Right atrium auricular region (tissue), 2 donors: Measurements from ENCODE around the gene AMFR. TPM values are rescaled to one million over a fixed set of nuclear protein-coding genes. Genes with fewer than 3 reads are reported as not detected.

Source experiments
- DNase-seq: peaks from one replicate; pipeline ENCODE4 v3.0.0-alpha.2; 2019; ENCODE audit warnings: low spot score
- H3K27ac ChIP-seq, 2 donors: fragments of 200-600 bp; sonication (generic); 1 replicate in 1 of 2; 2 replicates in 1 of 2; pipeline ENCODE4 v1.5.1; 2016 to 2019
- H3K27me3 ChIP-seq, 2 donors: fragments of 200-600 bp; sonication (generic); one replicate each; pipeline versions ENCODE4 v1.5.1 to v1.6.0; 2017 to 2019
- H3K36me3 ChIP-seq: fragments of 200-600 bp; sonication (generic); one replicate; pipeline ENCODE4 v1.5.1; 2016
- H3K4me1 ChIP-seq, 2 donors: fragments of 200-600 bp; sonication (generic); one replicate each; pipeline versions ENCODE4 v1.5.1 to v1.6.0; 2017 to 2019
- H3K4me3 ChIP-seq, 2 donors: fragments of 200-600 bp; sonication (generic); 1 replicate in 1 of 2; 2 replicates in 1 of 2; pipeline ENCODE4 v1.5.1; 2017 to 2019; ENCODE audit warnings: mild to moderate bottlenecking in 1 of 2, moderate library complexity in 1 of 2
- H3K9me3 ChIP-seq, 2 donors: fragments of 200-600 bp; sonication (generic); one replicate each; pipeline ENCODE4 v1.5.1; 2019
- CTCF ChIP-seq, 2 donors: fragments of 200-600 bp; sonication (generic); IDR thresholded peaks; one replicate each; pipeline ENCODE4 v1.5.1; 2019; ENCODE audit warnings: antibody characterized with exemption in 2 of 2
- total RNA-seq, 2 donors: library from RNA; depleted of rRNA; stranded (reverse); fragments of >200 nt; gene quantifications; one replicate each; pipeline ENCODE4 v1.1.0, GENCODE V29; 2016

Gene AMFR
- total RNA-seq, 2 donors from 2014 or later, result 110 to 153 TPM

DNA sequence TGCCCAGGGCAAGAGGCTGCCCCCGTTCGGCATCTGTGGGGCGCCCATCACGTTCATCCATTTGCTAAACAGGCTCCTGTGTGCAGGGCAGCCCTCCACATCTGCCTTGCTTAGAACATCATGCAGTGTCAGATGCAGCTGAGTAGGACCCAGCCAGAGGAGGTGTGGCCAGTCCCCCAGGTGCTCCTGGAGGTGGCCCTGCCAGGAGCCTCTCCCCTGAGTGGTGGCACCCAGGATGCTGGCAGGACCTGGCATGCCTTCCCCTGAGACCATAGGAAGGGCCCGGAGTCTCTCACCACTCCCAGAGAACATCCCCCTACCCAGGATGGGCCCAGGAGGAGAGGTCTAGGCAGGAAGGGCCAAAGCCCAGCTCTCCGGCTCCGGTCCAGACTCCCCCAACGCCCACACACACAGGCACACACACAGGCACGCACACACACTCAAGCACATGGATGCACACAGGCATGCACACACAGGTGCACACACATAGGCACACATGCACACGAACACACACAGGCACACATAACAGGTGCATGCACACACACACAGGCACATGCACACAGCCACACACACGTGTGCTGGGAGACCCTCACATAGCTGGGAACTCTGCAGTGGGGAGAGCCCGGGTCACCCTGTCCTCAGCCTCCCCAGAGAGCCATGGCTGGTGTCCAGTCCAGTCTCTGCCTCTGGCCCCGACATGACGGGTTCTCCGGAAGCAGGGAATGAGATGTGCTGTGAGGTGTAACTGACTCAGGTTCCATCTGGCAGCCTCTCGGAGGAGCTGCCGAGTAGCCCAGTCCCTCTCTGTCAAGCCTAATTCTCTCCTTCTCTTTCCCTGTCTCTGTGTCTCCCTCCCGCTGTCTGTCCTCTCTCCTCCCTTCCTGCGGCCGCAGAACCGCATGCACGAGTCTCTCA lies 74.6 kb downstream of the AMFR start:
- Histone ChIP-seq H3K9me3 (no peaks in the 10 kb centered on the region), H3K36me3 (no peaks in the 10 kb centered on the region), H3K4me3 (no peak overlapping the region), H3K27me3 (no peaks in the 10 kb centered on the region), H3K4me1 (peaks cover 0 to 1% of the 10 kb centered on the region in 2 donors), H3K27ac (no peak overlapping the region)
- TF ChIP-seq CTCF (IDR thresholded peaks at IDR 0.05), result no peak
- DNase-seq, result no peak

GRCh38 chr16:56349711-56350161 lies 75.6 kb downstream of the AMFR start:
- H3K4me1 ChIP-seq, result no peaks in the 10 kb centered on the region
- H3K27ac ChIP-seq, result no peak overlapping the region
- no peaks in the 10 kb centered on the region for H3K9me3 ChIP-seq
- no peak overlapping the region for H3K4me3 ChIP-seq
- no peak for TF ChIP-seq CTCF (IDR thresholded peaks at IDR 0.05)
- no peaks in the 10 kb centered on the region for H3K27me3 ChIP-seq
- H3K36me3 ChIP-seq, result no peaks in the 10 kb centered on the region
- DNase-seq, result no peak

GRCh38 chr16:56349086-56349415 lies 76.3 kb downstream of the AMFR start:
- DNase-seq, result no peak
- H3K36me3 ChIP-seq, result peaks cover 3% of the 10 kb centered on the region
- no peak for TF ChIP-seq CTCF (IDR thresholded peaks at IDR 0.05)
- no peaks in the 10 kb centered on the region for H3K9me3 ChIP-seq
- no peak overlapping the region for H3K27ac ChIP-seq
- no peaks in the 10 kb centered on the region for H3K4me1 ChIP-seq
- H3K27me3 ChIP-seq, result no peaks in the 10 kb centered on the region
- H3K4me3 ChIP-seq, result no peak overlapping the region

- Histone ChIP-seq H3K9me3 (no peaks in the 10 kb centered on the region), H3K27me3 (no peaks in the 10 kb centered on the region), H3K4me3 (no peak overlapping the region), H3K4me1 (no peaks in the 10 kb centered on the region), H3K36me3 (peaks cover 6% of the 10 kb centered on the region), H3K27ac (no peak overlapping the region)
- no peak for TF ChIP-seq CTCF (IDR thresholded peaks at IDR 0.05)
- no peak for DNase-seq
Measured at GRCh38 chr16:56348168-56349085, 76.9 kb downstream of the AMFR start.

GRCh38 chr16:56347670-56348069 lies 77.7 kb downstream of the AMFR start:
- Histone ChIP-seq H3K4me3 (no peak overlapping the region), H3K27ac (no peak overlapping the region), H3K36me3 (peaks cover 9% of the 10 kb centered on the region), H3K27me3 (no peaks in the 10 kb centered on the region), H3K4me1 (no peaks in the 10 kb centered on the region), H3K9me3 (no peaks in the 10 kb centered on the region)
- TF ChIP-seq CTCF (IDR thresholded peaks at IDR 0.05), result no peak
- DNase-seq, result no peak
